Karpas-422 (cell line): ENCODE data around the gene SLC35G3. TPM values are rescaled to one million over a fixed set of nuclear protein-coding genes. Genes with fewer than 3 reads are reported as not detected.
"Not testable (repeated sequence)": the region's sequence is repeated elsewhere in the genome, so short reads cannot be mapped to it uniquely, and the experiment has no call there.

ENCODE experiments used
- DNase-seq: peaks from one replicate; pipeline ENCODE4 v3.0.0-alpha.2; 2015
- H2AFZ ChIP-seq: fragments of 200-600 bp; sonication (generic); 2 replicates; pipeline ENCODE4 v1.6.1; 2014; ENCODE audit warnings: antibody characterized with exemption, low read length, mixed read lengths
- H3K27ac ChIP-seq: fragments of 200-600 bp; sonication (generic); 2 replicates; pipeline ENCODE4 v1.5.1; 2014; ENCODE audit warnings: mild to moderate bottlenecking, low read length, moderate library complexity
- H3K27me3 ChIP-seq: fragments of 200-600 bp; sonication (generic); 2 replicates; pipeline ENCODE4 v1.6.1; 2014; ENCODE audit warnings: low read length, mixed read lengths
- H3K36me3 ChIP-seq: fragments of 200-600 bp; sonication (generic); 2 replicates; pipeline ENCODE4 v1.6.1; 2014; ENCODE audit warnings: low read length, mixed read lengths; ENCODE audit not compliant: insufficient read depth
- H3K4me1 ChIP-seq: fragments of 200-600 bp; sonication (generic); 2 replicates; pipeline ENCODE4 v1.6.1; 2014; ENCODE audit warnings: mild to moderate bottlenecking, low read length, mixed read lengths
- H3K4me2 ChIP-seq: fragments of 200-600 bp; sonication (generic); 2 replicates; pipeline ENCODE4 v1.6.1; 2014; ENCODE audit warnings: low read length, low read depth, mild to moderate bottlenecking; ENCODE audit not compliant: poor library complexity, severe bottlenecking
- H3K4me3 ChIP-seq: fragments of 200-600 bp; sonication (generic); 2 replicates; pipeline ENCODE4 v1.5.1; 2014; ENCODE audit warnings: mild to moderate bottlenecking, antibody characterized with exemption, low read length, mixed read lengths
- H3K79me2 ChIP-seq: fragments of 200-600 bp; sonication (generic); 2 replicates; pipeline ENCODE4 v1.6.1; 2014; ENCODE audit warnings: mild to moderate bottlenecking, low read length, mixed read lengths
- H3K9ac ChIP-seq: fragments of 200-600 bp; sonication (generic); 2 replicates; pipeline ENCODE4 v1.6.0; 2014; ENCODE audit warnings: low read length
- H3K9me2 ChIP-seq: fragments of 200-600 bp; sonication (generic), shearing (Covaris generic); replicated peaks from 2 replicates; pipeline ENCODE4 v1.6.0; 2014; ENCODE audit warnings: mild to moderate bottlenecking, low read length, moderate library complexity; ENCODE audit not compliant: insufficient read depth
- H3K9me3 ChIP-seq: fragments of 300-700, 200-600 bp; sonication (generic); 2 replicates; pipeline ENCODE4 v1.6.1; 2014; ENCODE audit warnings: low read length, mixed read lengths
- H4K20me1 ChIP-seq: fragments of 200-600 bp; sonication (generic); 2 replicates; pipeline ENCODE4 v1.6.1; 2014; ENCODE audit warnings: mild to moderate bottlenecking, antibody characterized with exemption, low read length, low read depth; ENCODE audit not compliant: insufficient read depth
- total RNA-seq: library from RNA; depleted of rRNA; stranded (reverse); fragments of >200 nt; shearing (Covaris generic); gene quantifications from 2 replicates; pipeline ENCODE4 v1.2.3, GENCODE V29; 2014; ENCODE audit warnings: low replicate concordance

Gene SLC35G3
- total RNA-seq, 1 experiment from 2014 or later, result not detected

- DNase-seq, result no peak
- Histone ChIP-seq H3K4me2 (no peak overlapping the region), H3K4me3 (no peak overlapping the region), H3K27ac (no peak overlapping the region), H3K9ac (no peak overlapping the region), H3K27me3 (no peaks in the 10 kb centered on the region), H4K20me1 (no peaks in the 10 kb centered on the region), H2AFZ (no peak overlapping the region), H3K9me3 (no peaks in the 10 kb centered on the region), H3K36me3 (no peaks in the 10 kb centered on the region), H3K4me1 (no peaks in the 10 kb centered on the region), H3K79me2 (no peaks in the 10 kb centered on the region), H3K9me2 (no peaks in the 10 kb centered on the region)
Measured at GRCh38 chr17:35236821-35237220, 42.6 kb upstream of the SLC35G3 start.

- Histone ChIP-seq H3K9me3 (no peaks in the 10 kb centered on the region), H3K36me3 (no peaks in the 10 kb centered on the region), H3K4me1 (no peaks in the 10 kb centered on the region), H4K20me1 (no peaks in the 10 kb centered on the region), H3K9ac (no peak overlapping the region), H3K4me2 (no peak overlapping the region), H3K9me2 (no peaks in the 10 kb centered on the region), H3K27me3 (no peaks in the 10 kb centered on the region), H3K79me2 (no peaks in the 10 kb centered on the region), H2AFZ (no peak overlapping the region), H3K27ac (no peak overlapping the region), H3K4me3 (no peak overlapping the region)
- DNase-seq, result no peak
Measured at GRCh38 chr17:35235917-35236316, 41.7 kb upstream of the SLC35G3 start.

GRCh38 chr17:35235289-35235688 is 41.1 kb upstream of the SLC35G3 start:
- Histone ChIP-seq H3K4me3 (no peak overlapping the region), H3K79me2 (no peaks in the 10 kb centered on the region), H4K20me1 (no peaks in the 10 kb centered on the region), H3K9me3 (no peaks in the 10 kb centered on the region), H3K4me2 (no peak overlapping the region), H3K9ac (no peak overlapping the region), H3K27ac (no peak overlapping the region), H3K9me2 (no peaks in the 10 kb centered on the region), H3K27me3 (no peaks in the 10 kb centered on the region), H3K4me1 (no peaks in the 10 kb centered on the region), H3K36me3 (no peaks in the 10 kb centered on the region), H2AFZ (no peak overlapping the region)
- DNase-seq, result no peak

GRCh38 chr17:35234315-35234714 is 40.1 kb upstream of the SLC35G3 start:
- not testable (repeated sequence) for H3K27me3 ChIP-seq, H3K79me2 ChIP-seq, H3K9me3 ChIP-seq, H3K4me1 ChIP-seq, H3K9ac ChIP-seq, H3K9me2 ChIP-seq, H3K4me3 ChIP-seq, DNase-seq, H3K27ac ChIP-seq, H4K20me1 ChIP-seq, H3K4me2 ChIP-seq, H2AFZ ChIP-seq, H3K36me3 ChIP-seq

- Histone ChIP-seq H3K4me3 (no peak overlapping the region), H3K27ac (no peak overlapping the region), H2AFZ (no peak overlapping the region), H3K79me2 (no peaks in the 10 kb centered on the region), H3K36me3 (no peaks in the 10 kb centered on the region), H3K4me1 (no peaks in the 10 kb centered on the region), H4K20me1 (no peaks in the 10 kb centered on the region), H3K9ac (no peak overlapping the region), H3K27me3 (no peaks in the 10 kb centered on the region), H3K9me2 (no peaks in the 10 kb centered on the region), H3K9me3 (no peaks in the 10 kb centered on the region), H3K4me2 (no peak overlapping the region)
- DNase-seq, result no peak
Measured at GRCh38 chr17:35229638-35230037, 35.4 kb upstream of the SLC35G3 start.

GRCh38 chr17:35227546-35227945 is 33.4 kb upstream of the SLC35G3 start:
- no peaks in the 10 kb centered on the region for H3K27me3 ChIP-seq
- no peak overlapping the region for H3K4me2 ChIP-seq
- no peaks in the 10 kb centered on the region for H3K79me2 ChIP-seq
- H3K9me2 ChIP-seq, result no peaks in the 10 kb centered on the region
- H3K4me3 ChIP-seq, result no peak overlapping the region
- no peak for DNase-seq
- no peaks in the 10 kb centered on the region for H4K20me1 ChIP-seq
- H2AFZ ChIP-seq, result no peak overlapping the region
- H3K9me3 ChIP-seq, result peaks cover 7% of the 10 kb centered on the region
- H3K27ac ChIP-seq, result no peak overlapping the region
- H3K4me1 ChIP-seq, result no peaks in the 10 kb centered on the region
- no peak overlapping the region for H3K9ac ChIP-seq
- H3K36me3 ChIP-seq, result no peaks in the 10 kb centered on the region

GRCh38 chr17:35224436-35224835 is 30.2 kb upstream of the SLC35G3 start:
- H3K4me2 ChIP-seq, result no peak overlapping the region
- no peak overlapping the region for H3K27ac ChIP-seq
- no peak overlapping the region for H3K4me3 ChIP-seq
- no peak overlapping the region for H2AFZ ChIP-seq
- H3K9ac ChIP-seq, result no peak overlapping the region
- H3K4me1 ChIP-seq, result no peaks in the 10 kb centered on the region
- H3K27me3 ChIP-seq, result no peaks in the 10 kb centered on the region
- no peaks in the 10 kb centered on the region for H3K9me2 ChIP-seq
- no peaks in the 10 kb centered on the region for H4K20me1 ChIP-seq
- no peaks in the 10 kb centered on the region for H3K36me3 ChIP-seq
- peaks cover 9% of the 10 kb centered on the region for H3K9me3 ChIP-seq
- no peak for DNase-seq
- H3K79me2 ChIP-seq, result no peaks in the 10 kb centered on the region

GRCh38 chr17:35222452-35222851 is 28.3 kb upstream of the SLC35G3 start:
- no peak for DNase-seq
- no peaks in the 10 kb centered on the region for H3K79me2 ChIP-seq
- H3K36me3 ChIP-seq, result no peaks in the 10 kb centered on the region
- H4K20me1 ChIP-seq, result no peaks in the 10 kb centered on the region
- no peaks in the 10 kb centered on the region for H3K9me2 ChIP-seq
- no peak overlapping the region for H2AFZ ChIP-seq
- no peak overlapping the region for H3K9ac ChIP-seq
- H3K27me3 ChIP-seq, result no peaks in the 10 kb centered on the region
- H3K4me3 ChIP-seq, result no peak overlapping the region
- H3K9me3 ChIP-seq, result peaks cover 9% of the 10 kb centered on the region
- no peak overlapping the region for H3K4me2 ChIP-seq
- H3K4me1 ChIP-seq, result no peaks in the 10 kb centered on the region
- no peak overlapping the region for H3K27ac ChIP-seq

- H2AFZ ChIP-seq, result no peak overlapping the region
- no peaks in the 10 kb centered on the region for H3K79me2 ChIP-seq
- no peaks in the 10 kb centered on the region for H3K27me3 ChIP-seq
- H3K4me3 ChIP-seq, result no peak overlapping the region
- no peaks in the 10 kb centered on the region for H4K20me1 ChIP-seq
- H3K4me2 ChIP-seq, result no peak overlapping the region
- peaks cover 9% of the 10 kb centered on the region for H3K9me3 ChIP-seq
- DNase-seq, result no peak
- H3K9ac ChIP-seq, result no peak overlapping the region
- H3K36me3 ChIP-seq, result no peaks in the 10 kb centered on the region
- no peaks in the 10 kb centered on the region for H3K9me2 ChIP-seq
- H3K27ac ChIP-seq, result no peak overlapping the region
- no peaks in the 10 kb centered on the region for H3K4me1 ChIP-seq
Measured at GRCh38 chr17:35218915-35219314, 24.7 kb upstream of the SLC35G3 start.
